A673 (cell line): ENCODE data around the gene REP15. TPM values are rescaled to one million over a fixed set of nuclear protein-coding genes. Genes with fewer than 3 reads are reported as not detected.

Experiments
- BruUV-seq: library from RNA; stranded (reverse); fragments of 400-500 nt; replicated peaks from 2 replicates; lab custom pipeline; 2021; lab: Mats Ljungman, UMichigan
- CTCF ChIA-PET: fragments of 300-600 bp; sonication (Branson Sonifier 250); formaldehyde crosslinking; loops from one replicate; lab custom pipeline; 2022; ENCODE audit warnings: antibody characterized with exemption; lab: Charles Lee
- POLR2A ChIA-PET: fragments of 300-600 bp; sonication (Branson Sonifier 250); formaldehyde crosslinking; loops from one replicate; lab custom pipeline; 2022; ENCODE audit warnings: antibody characterized with exemption; ENCODE audit not compliant: low non-redundant PET; lab: Charles Lee
- DNase-seq: peaks from one replicate; pipeline ENCODE4 v3.0.0-alpha.2; 2015; ENCODE audit warnings: low spot score
- H3K27ac ChIP-seq: fragments of 200-600 bp; sonication (generic); 2 replicates; pipeline ENCODE4 v1.5.1; 2016; ENCODE audit warnings: mixed run types, low read depth, mild to moderate bottlenecking, mixed read lengths, antibody characterized with exemption, low read length; ENCODE audit not compliant: poor library complexity, severe bottlenecking
- H3K27me3 ChIP-seq: fragments of 200-600 bp; sonication (generic); replicated peaks from 2 replicates; pipeline ENCODE4 v1.6.1; 2017; ENCODE audit warnings: mixed run types, low read depth, mild to moderate bottlenecking, mixed read lengths, antibody characterized with exemption, low read length; ENCODE audit not compliant: insufficient read depth, poor library complexity
- H3K36me3 ChIP-seq: fragments of 200-600 bp; sonication (generic); 2 replicates; pipeline ENCODE4 v1.6.1; 2016; ENCODE audit warnings: mixed run types, mild to moderate bottlenecking, mixed read lengths, antibody characterized with exemption, low read length; ENCODE audit not compliant: insufficient read depth, poor library complexity, severe bottlenecking
- H3K4me1 ChIP-seq: fragments of 200-600 bp; sonication (generic); 2 replicates; pipeline ENCODE4 v1.6.1; 2017; ENCODE audit warnings: mixed run types, mild to moderate bottlenecking, mixed read lengths, antibody characterized with exemption, low read length; ENCODE audit not compliant: insufficient read depth, poor library complexity, severe bottlenecking
- H3K4me3 ChIP-seq: fragments of 200-600 bp; sonication (generic); 2 replicates; pipeline ENCODE4 v1.5.1; 2016; ENCODE audit warnings: low read depth, mixed run types, mild to moderate bottlenecking, mixed read lengths, low read length; ENCODE audit not compliant: poor library complexity, severe bottlenecking
- H3K9me3 ChIP-seq: fragments of 200-600 bp; sonication (generic); 2 replicates; pipeline ENCODE4 v1.6.1; 2016; ENCODE audit warnings: mixed run types, low read depth, mild to moderate bottlenecking, mixed read lengths, antibody characterized with exemption, low read length; ENCODE audit not compliant: poor library complexity, severe bottlenecking
- CTCF ChIP-seq: fragments of 300-800, 200-600 bp; sonication (generic); conservative IDR thresholded peaks from 2 replicates; pipeline ENCODE4 v1.5.1; 2017; ENCODE audit warnings: low read depth, mild to moderate bottlenecking, antibody characterized with exemption, low read length, moderate library complexity, mixed read lengths
- EZH2 ChIP-seq: fragments of 200-600 bp; sonication (generic); IDR thresholded peaks from 2 replicates; pipeline ENCODE4 v1.6.1; 2017; ENCODE audit warnings: borderline replicate concordance, low read depth, mild to moderate bottlenecking, mixed read lengths, antibody characterized with exemption, low read length; ENCODE audit not compliant: poor library complexity, severe bottlenecking
- intact Hi-C: fragments of 100-400 bp; cut with micrococcal nuclease; formaldehyde crosslinking; loops from one replicate; pipeline ENCODE4 v1.10.0; 2022; ENCODE audit not compliant: unreplicated experiment
- total RNA-seq: library from RNA; stranded (reverse); gene quantifications from 2 replicates; pipeline ENCODE4 v1.2.3, GENCODE V29; 2021

The REP15 gene
- total RNA-seq, 1 experiment from 2014 or later: 1.5 TPM

DNA sequence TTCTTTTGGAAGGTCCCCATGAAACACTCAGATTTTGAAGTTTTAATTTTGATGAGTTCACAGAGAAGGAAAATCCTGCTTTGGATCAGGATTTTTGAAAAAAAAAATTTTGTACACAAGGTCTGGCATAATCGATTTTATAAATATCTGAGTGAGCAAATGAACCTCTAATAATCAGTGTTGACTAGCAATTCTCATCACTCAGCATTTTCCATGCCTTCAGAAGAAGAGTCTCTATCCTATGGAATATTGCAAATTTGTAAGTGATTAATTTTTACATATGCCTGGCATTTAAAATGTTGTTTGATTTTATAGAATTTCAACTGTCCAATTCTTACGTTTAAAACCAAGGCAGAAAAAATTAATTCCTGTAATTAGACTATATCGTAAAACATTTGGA lies 30.5 kb upstream of the REP15 start:
- H3K4me3 ChIP-seq: no peak overlapping the region
- CTCF ChIA-PET: no interaction called here

GRCh38 chr12:27666510-27666909 lies 29.7 kb upstream of the REP15 start:
- Histone ChIP-seq H3K36me3 (no peaks in the 10 kb centered on the region), H3K9me3 (no peaks in the 10 kb centered on the region), H3K4me3 (no peak overlapping the region), H3K27ac (no peak overlapping the region), H3K27me3 (no peaks in the 10 kb centered on the region), H3K4me1 (no peaks in the 10 kb centered on the region)
- ChIA-PET POLR2A (no interaction called here), CTCF (no interaction called here)
- BruUV-seq: no TSS peak
- intact Hi-C loops: no loop called here
- no peak for DNase-seq
- TF ChIP-seq EZH2 (no peak), CTCF (no peak)

More for the DNA sequence above, 30.5 kb upstream of the REP15 start:
- intact Hi-C loops: no loop called here
- POLR2A ChIA-PET: no interaction called here
- no peaks in the 10 kb centered on the region for H3K4me1 ChIP-seq
- no peaks in the 10 kb centered on the region for H3K27me3 ChIP-seq
- no peaks in the 10 kb centered on the region for H3K9me3 ChIP-seq
- no peaks in the 10 kb centered on the region for H3K36me3 ChIP-seq
- BruUV-seq: no TSS peak
- no peak for TF ChIP-seq EZH2
- TF ChIP-seq CTCF: no peak
- H3K27ac ChIP-seq: no peak overlapping the region
- DNase-seq: no peak

DNA sequence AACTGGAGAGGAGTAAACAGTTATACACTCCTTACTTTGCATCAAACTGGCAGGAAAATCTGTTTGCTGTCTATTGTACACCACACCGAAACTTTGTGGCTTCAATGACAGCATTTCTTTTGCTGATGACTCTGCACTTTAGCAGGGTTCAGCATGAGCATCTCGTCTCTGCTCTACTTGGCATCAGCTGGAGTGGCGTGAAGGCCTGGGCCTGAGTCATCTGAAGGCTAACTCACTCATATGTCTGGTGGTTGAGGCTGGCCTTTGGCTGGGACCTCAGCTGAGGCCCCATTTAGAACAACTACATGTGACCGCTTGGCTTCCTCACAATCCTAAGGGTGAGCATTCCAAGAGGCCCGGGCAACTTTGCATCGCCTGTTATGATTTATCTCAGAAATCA lies 28.7 kb upstream of the REP15 start:
- BruUV-seq: no TSS peak
- intact Hi-C loops: no loop called here
- Histone ChIP-seq H3K27me3 (no peaks in the 10 kb centered on the region), H3K36me3 (no peaks in the 10 kb centered on the region), H3K9me3 (no peaks in the 10 kb centered on the region), H3K27ac (no peak overlapping the region), H3K4me3 (no peak overlapping the region), H3K4me1 (no peaks in the 10 kb centered on the region)
- DNase-seq: no peak
- ChIA-PET CTCF (no interaction called here), POLR2A (no interaction called here)
- TF ChIP-seq CTCF (no peak), EZH2 (no peak)
